Stimulated activated CD8-positive, alpha-beta memory T cell treated with anti-CD3 and anti-CD28 coated beads, Interleukin-7, amount 100 ng/mL, for 24 hours (primary cell): Measurements from ENCODE around the gene AKNA.

Source experiments
- DNase-seq: peaks from one replicate; pipeline ENCODE4 v3.0.0-alpha.2; 2020; ENCODE audit warnings: low read depth

Gene AKNA

DNA sequence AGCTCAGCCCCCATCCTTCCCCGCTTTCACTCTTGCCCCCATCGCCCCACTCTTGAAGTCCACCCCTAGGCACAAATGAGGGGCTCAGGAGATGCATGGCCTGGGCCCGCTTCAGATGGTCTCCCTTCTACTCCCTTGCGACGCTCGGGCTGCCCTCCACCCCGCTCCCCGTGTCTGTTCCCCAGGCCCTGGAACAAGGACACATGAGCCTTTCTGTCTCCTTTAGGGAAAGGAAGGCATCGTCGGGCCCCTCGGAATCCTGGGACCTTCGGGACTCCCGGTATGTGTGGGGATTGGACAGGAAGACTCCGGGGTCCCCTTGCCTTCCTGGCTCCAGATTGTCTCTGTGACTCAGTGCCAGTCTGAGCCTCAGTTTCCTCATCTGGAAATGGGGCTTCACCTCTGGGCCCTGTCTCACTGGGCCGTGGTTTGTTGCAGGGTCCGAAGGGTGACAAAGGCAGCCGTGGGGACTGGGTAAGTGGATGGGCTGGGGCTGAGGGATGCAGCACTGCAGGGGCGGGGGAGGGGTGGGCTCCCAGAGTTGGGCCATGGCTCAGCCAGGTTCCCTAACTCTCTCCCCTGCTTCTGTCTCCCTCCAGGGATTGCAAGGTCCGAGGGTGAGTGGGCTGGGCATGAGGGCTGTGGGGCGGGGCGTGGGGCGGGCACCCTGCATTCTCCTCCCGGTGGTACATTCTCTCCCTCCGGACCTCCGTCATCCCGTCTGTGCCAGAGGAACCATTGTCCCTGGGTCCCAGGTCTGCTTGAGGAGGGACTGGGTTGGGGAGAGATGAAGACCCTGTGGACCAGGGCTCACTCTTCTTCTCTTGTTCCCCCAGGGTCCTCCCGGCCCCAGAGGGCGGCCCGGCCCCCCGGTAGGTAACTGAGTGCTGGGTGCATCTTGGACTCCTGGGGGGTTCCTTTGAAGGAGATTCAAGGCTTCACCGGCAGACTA, 86.7 kb downstream of the AKNA start:
- DNase-seq, result no peak

DNA sequence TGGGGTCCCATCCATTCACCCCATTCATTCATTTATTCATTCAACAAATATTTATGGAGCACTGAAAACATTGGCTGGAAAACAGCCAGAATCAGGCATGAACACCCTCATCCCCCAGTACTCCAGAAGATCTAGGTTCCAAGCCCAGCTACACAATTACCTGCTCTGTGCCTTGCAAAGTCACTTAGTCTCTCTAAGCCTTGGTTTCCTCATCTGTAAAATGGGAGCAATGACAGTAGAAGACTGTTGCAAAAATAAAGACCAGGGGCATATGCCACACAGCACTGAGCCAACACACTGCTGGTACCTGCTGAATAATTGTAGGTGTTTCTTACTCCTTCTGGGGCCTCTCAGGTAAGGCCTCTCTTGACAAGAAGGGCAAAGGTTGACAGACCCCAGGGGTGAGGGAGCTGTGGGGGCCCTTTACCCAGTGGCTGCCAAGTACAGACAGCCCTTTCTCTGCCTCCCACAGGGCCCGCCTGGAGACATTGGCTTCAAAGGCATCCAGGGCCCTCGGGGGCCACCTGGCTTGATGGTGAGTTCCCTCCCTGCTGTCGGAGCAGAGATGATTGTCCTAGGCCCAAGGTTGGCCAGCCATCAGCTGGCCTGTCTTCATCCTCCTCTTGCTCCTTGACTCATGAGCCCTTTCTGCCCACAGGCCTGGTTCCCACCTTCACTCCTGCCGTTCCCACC, 87.5 kb downstream of the AKNA start:
- no peak for DNase-seq

GRCh38 chr9:114299286-114300152, 88.3 kb downstream of the AKNA start:
- DNase-seq, result no peak

- no peak for DNase-seq
Measured at GRCh38 chr9:114296338-114296737, 91.4 kb downstream of the AKNA start.

DNA sequence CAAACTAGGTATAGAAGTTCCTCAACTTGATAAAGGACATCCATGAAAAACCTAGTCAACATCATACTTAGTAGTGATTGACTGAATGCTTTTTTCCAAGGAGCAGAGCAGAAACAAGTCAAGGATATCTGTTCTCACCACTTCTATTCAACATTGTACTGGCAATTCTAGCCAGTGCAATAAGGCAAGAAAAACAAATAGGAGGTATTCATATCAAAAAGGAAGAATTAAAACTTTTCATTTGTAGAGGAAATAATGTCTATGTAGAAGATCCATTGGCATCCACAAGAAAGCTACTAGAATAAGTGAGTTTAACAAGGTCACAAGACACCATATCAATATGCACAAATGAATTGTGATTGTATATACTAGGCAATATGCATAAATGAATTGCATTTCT, 93.1 kb downstream of the AKNA start:
- DNase-seq, result no peak

GRCh38 chr9:114291886-114292590, 95.7 kb downstream of the AKNA start:
- DNase-seq, result no peak

DNA sequence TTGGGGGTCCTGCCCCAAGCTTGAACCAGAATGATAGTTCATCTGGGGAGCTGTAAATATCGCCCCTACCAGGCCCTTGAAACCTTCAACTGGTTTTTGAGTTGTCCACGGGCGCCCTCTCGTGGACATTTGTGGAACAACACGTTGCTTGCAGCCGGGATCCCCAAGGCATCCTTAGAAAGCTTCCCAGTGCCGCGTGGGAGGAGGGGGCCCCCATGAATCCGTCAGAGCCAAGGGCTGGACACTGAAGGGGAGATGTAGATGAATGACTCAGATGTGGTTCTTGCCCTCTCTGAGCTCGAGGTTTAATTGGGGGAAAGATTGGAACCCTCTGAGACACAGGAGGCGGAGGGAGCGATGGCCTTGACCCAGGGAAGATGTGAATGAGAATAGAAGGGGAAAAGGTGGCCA, 96.7 kb downstream of the AKNA start:
- DNase-seq, result peak; percentile 53

GRCh38 chr9:114290561-114290986, 97.2 kb downstream of the AKNA start:
- no peak for DNase-seq

- no peak for DNase-seq
Measured at GRCh38 chr9:114289571-114290481, 98.0 kb downstream of the AKNA start.

GRCh38 chr9:114289106-114289505, 98.7 kb downstream of the AKNA start:
- no peak for DNase-seq

DNA sequence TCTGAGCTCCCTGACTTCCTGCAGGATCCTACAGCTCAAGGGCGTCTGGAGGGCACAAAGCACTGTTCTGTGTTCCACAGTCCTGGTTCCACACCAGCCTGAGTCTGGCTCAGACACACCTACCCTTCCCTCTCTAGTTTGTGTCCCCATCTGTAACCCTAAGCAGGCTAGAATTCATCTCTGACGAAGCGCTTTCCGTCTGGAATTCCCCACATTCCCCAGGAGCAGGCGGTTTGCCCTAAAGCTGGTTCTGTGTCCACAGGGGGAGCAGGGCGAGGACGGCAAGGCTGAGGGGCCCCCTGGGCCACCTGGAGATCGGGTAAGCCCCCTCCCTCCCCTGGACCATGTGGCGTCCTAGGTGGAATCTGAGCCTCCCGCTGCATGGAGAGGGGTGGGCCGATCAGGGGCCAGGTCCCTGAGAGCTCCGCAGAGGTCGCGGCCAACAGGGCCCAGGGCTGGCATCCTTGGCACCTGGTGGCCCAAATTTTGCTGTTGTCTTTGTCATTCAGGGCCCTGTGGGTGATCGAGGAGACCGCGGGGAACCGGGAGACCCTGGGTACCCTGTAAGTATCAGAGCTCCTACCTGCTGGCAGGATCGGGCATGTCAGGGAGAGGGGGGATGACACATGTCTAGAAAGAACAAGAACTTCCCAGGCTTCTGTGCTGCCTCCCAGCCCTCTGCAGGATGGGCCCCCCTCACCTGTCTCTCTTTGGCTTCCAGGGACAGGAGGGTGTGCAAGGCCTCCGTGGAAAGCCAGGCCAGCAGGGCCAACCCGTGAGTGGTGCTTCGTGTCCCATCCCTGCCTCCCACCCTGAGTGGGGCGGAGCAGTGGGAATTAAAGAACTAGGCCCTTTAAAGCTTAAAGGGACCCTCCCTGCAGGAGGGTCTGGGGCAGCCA, 99.3 kb downstream of the AKNA start:
- DNase-seq, result no peak

GRCh38 chr9:114287763-114288192, 100.0 kb downstream of the AKNA start:
- DNase-seq, result no peak

GRCh38 chr9:114287001-114287762, 100.6 kb downstream of the AKNA start:
- DNase-seq, result no peak

DNA sequence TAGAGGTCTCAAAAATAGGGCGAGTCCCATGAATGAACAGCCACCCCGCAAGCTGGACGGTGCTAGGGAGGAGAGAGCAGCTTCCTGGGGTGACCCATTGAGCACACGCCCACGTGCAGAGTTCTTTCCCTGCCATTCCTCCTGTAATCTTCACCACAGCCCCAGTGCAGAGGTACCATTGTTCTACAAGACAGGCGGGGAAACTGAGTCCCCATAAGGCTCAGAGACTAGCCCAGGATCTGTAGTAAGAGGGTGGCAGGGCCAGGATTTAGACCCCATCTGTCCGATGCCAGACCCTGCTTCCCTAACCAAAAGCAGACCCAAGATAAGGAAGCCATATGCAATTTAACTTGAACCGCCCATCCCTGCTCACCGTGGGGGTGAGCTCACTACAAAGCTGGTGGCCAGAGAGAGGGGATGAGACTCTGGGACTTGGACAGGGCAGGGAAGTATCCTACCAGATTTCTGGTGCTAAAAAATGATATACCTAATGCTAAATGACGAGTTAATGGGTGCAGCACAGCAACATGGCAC, 101.6 kb downstream of the AKNA start:
- DNase-seq, result no peak

GRCh38 chr9:114285166-114285867, 102.5 kb downstream of the AKNA start:
- no peak for DNase-seq

GRCh38 chr9:114284316-114285060, 103.3 kb downstream of the AKNA start:
- DNase-seq, result no peak
